Endothelial cell of umbilical vein (primary cell): Measurements from ENCODE around the gene PDLIM3.

Experiments
- CTCF ChIP-seq, 2 donors: IDR thresholded peaks; 1 replicate in 1 of 2; 2 replicates in 1 of 2; pipeline ENCODE4 v1.5.1; 2011; ENCODE audit warnings: low read length in 2 of 2, mild to moderate bottlenecking in 2 of 2, moderate library complexity in 2 of 2, control low read depth in 1 of 2, inconsistent platforms in 1 of 2, low read depth in 1 of 2; ENCODE audit not compliant: insufficient read depth in 1 of 2; ENCODE audit errors: extremely low read depth in 1 of 2
- EZH2 ChIP-seq: IDR thresholded peaks from 2 replicates; pipeline ENCODE4 v1.6.1; 2012; ENCODE audit warnings: borderline replicate concordance, low read depth, mild to moderate bottlenecking, moderate library complexity, low read length, inconsistent platforms; ENCODE audit not compliant: severe bottlenecking
- FOS ChIP-seq: IDR thresholded peaks from 2 replicates; pipeline ENCODE4 v1.6.1; 2011; ENCODE audit warnings: mild to moderate bottlenecking, low read length, moderate library complexity, borderline replicate concordance; ENCODE audit not compliant: insufficient read depth
- GATA2 ChIP-seq: IDR thresholded peaks from 2 replicates; pipeline ENCODE4 v1.7.0; 2011; ENCODE audit warnings: low read depth, mild to moderate bottlenecking, moderate library complexity, mixed read lengths, low read length; ENCODE audit not compliant: insufficient read length, insufficient read depth
- JUN ChIP-seq: IDR thresholded peaks from 2 replicates; pipeline ENCODE4 v1.6.1; 2011; ENCODE audit warnings: borderline replicate concordance, low read depth; ENCODE audit not compliant: insufficient read length, insufficient read depth
- MYC ChIP-seq: IDR thresholded peaks from one replicate; pipeline ENCODE4 v1.6.1; 2011; ENCODE audit warnings: mild to moderate bottlenecking, low read depth, low read length
- POLR2A ChIP-seq: IDR thresholded peaks from 2 replicates; pipeline ENCODE4 v1.6.1; 2012; ENCODE audit warnings: low read depth, mild to moderate bottlenecking, control low read depth, low read length
- POLR2AphosphoS5 ChIP-seq: IDR thresholded peaks from 2 replicates; pipeline ENCODE4 v1.6.1; 2012; ENCODE audit warnings: low read depth, mild to moderate bottlenecking, control low read depth, low read length, moderate library complexity; ENCODE audit not compliant: insufficient read depth

GRCh38 chr4:185472103-185472542 lies 63.2 kb downstream of the PDLIM3 start:
- TF ChIP-seq CTCF (IDR thresholded peaks at IDR 0.05; ENCODE audit: extremely low read depth in 1 of 2, insufficient read depth in 1 of 2, low read depth in 1 of 2, low read length in 2 of 2) (no peak), POLR2A (no peak), MYC (no peak), POLR2AphosphoS5 (no peak), EZH2 (no peak), FOS (no peak), GATA2 (no peak), JUN (no peak)
